GM10847 (cell line): ENCODE results near the gene CAP1.

Source experiments
- POLR2A ChIP-seq: IDR thresholded peaks from 2 replicates; pipeline ENCODE4 v1.6.1; 2011; ENCODE audit not compliant: insufficient read length; ENCODE audit errors: extremely low read depth

Gene CAP1

DNA sequence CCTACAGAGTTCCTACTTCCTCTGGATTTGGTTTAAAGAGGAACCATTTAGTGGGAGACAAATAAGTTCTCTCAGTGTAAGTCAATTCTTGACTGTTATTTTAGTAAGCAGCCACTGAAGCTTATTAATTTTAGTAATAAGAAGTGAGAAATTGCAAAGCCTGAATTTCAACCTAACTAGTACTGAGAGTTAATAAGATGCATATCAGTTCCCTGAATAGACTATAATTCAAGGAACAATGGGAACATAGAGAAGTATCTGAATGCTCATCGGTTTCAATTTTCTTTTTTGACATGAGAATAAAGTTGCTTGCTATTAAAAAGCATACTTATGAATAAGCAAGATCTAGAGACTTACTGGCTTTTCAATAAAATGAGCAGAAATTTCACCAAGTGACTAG lies 64.5 kb downstream of the CAP1 start:
- TF ChIP-seq POLR2A: no peak

DNA sequence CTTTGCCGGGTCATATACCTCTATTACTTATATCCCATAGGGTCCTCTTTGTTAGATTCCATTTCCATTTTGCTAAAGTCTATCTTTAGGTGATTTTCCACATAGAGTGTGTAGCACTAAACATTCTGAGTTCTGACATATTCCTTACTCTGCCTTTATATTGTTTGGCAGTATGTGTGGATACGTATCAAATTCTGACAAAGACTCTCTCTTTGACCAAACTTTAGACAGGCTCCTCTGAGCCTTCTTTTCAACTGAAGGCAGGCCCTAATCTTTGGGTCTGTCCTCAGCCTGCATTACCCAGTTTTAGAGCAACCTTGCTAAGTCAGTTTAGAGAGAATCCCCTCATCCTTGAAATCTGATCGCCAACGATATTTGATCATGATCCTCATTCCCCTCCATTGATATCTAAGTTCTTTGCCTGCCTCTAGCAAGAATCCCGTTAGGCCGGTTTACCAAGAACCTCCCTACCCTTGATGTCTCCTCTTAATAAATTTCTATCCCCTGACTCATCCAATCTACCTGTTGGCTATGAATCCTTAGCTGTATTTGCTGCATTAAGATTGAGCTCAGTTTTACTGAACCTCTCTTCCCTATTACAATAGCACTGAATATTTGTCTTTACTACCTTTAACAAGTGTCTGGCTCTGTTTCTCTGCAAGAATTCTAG lies 66.9 kb downstream of the CAP1 start:
- no peak for TF ChIP-seq POLR2A

DNA sequence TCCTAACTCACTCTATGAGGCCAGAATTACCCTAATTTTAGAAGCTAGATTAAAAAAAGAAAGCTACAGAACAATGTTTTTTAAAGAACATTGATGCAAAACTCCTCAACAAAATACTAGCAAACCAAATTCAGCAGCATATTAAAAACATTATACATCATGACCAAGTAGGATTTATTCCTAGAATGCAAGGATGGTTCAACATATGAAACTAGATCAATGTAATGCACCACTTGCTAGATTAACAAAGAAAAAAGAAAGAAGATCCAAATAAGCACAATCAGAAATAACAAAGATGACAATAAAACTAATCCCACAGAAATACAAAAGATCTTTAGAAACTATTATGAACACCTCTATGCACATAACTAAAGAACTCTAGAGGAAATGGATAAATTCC lies 69.9 kb downstream of the CAP1 start:
- TF ChIP-seq POLR2A: no peak

DNA sequence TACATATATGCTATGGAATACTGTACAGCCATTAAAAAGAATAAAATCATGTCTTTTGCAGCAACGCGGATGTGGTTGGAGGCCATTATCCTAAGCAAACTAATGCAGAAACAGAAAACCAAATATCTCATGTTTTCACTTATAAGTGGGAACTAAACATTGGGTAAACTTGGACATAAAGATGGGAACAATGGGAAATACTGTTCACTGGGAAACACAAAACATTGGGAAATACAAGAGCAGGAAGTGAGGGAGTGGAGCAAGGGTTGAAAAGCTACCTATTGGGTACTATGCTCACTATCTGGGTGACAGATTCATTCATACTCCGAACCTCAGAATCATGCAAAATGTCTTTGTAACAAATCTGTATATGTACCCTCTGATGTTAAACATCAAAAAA lies 73.9 kb downstream of the CAP1 start:
- no peak for TF ChIP-seq POLR2A

DNA sequence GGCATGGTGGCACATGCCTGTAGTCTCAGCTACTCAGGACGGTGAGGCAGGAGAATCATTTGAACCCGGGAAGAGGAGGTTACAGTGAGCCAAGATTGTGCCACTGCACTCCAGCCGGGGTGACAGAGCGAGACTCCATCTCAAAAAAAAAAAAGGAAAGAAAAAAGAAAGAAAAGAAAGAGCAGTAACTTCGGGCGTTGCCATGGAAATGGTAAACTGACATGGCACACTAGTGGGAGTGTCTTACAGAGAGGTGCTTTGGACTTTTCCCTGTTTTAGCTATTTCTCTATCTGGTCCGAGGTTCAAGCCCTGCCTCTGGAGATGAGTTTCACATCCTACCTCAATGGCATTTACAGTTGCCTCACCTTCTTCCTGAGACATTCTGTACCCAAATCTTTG lies 79.6 kb downstream of the CAP1 start:
- TF ChIP-seq POLR2A: no peak
